Activated naive CD8-positive, alpha-beta T cell treated with anti-CD3 and anti-CD28 coated beads, Interleukin-2, amount 50 U/mL, for 24 hours (primary cell): ENCODE results near the gene MSLN.
"Not testable (repeated sequence)": the region's sequence is repeated elsewhere in the genome, so short reads cannot be mapped to it uniquely, and the experiment has no call there.

Experiments used
- ATAC-seq: fragments of 150-1000 bp; cut with Tn5 transposase; one replicate; pipeline ENCODE4 v1.10.0; 2021
- DNase-seq: peaks from one replicate; pipeline ENCODE4 v3.0.0; 2021
- H3K27ac Mint-ChIP-seq: one replicate; pipeline ENCODE4 v1.8.0; 2021; ENCODE audit warnings: mild to moderate bottlenecking, mixed read lengths
- H3K27me3 Mint-ChIP-seq: one replicate; pipeline ENCODE4 v1.8.0; 2021; ENCODE audit warnings: mixed read lengths
- H3K36me3 Mint-ChIP-seq: one replicate; pipeline ENCODE4 v1.8.0; 2021; ENCODE audit warnings: low read depth, mixed read lengths
- H3K4me1 Mint-ChIP-seq: one replicate; pipeline ENCODE4 v1.8.0; 2021; ENCODE audit warnings: mixed read lengths
- H3K4me3 Mint-ChIP-seq: one replicate; pipeline ENCODE4 v1.8.0; 2021; ENCODE audit warnings: mild to moderate bottlenecking, moderate library complexity, mixed read lengths
- H3K9me3 Mint-ChIP-seq: one replicate; pipeline ENCODE4 v1.8.0; 2021; ENCODE audit warnings: mixed read lengths

MSLN gene

GRCh38 chr16:739560-740458, 20.7 kb upstream of the MSLN start:
- H3K4me1 Mint-ChIP-seq: peaks cover 28% of the 10 kb centered on the region
- no peaks in the 10 kb centered on the region for H3K9me3 Mint-ChIP-seq
- H3K27me3 Mint-ChIP-seq: no peaks in the 10 kb centered on the region
- no peak for DNase-seq
- no peak for ATAC-seq
- H3K4me3 Mint-ChIP-seq: peak overlapping the region; percentile 78
- H3K27ac Mint-ChIP-seq: peak overlapping the region; percentile 46
- peaks cover 8% of the 10 kb centered on the region for H3K36me3 Mint-ChIP-seq

- Mint-ChIP-seq H3K36me3 (peaks cover 4% of the 10 kb centered on the region), H3K27me3 (no peaks in the 10 kb centered on the region), H3K4me1 (peaks cover 24% of the 10 kb centered on the region), H3K4me3 (peak overlapping the region; percentile 78), H3K9me3 (no peaks in the 10 kb centered on the region), H3K27ac (peak overlapping the region; percentile 46)
- ATAC-seq (no peak), DNase-seq (no peak)
Observed at GRCh38 chr16:740459-740763, 20.1 kb upstream of the MSLN start.

- Mint-ChIP-seq H3K4me3 (peak within 1 kb of the TSS; percentile 79), H3K9me3 (no peaks in the 10 kb centered on the region), H3K27ac (peak within 1 kb of the TSS; percentile 56), H3K27me3 (no peaks in the 10 kb centered on the region), H3K4me1 (peaks cover 19% of the 10 kb centered on the region), H3K36me3 (peaks cover 4% of the 10 kb centered on the region)
- DNase-seq: peak; percentile 95
- peak; percentile 80 for ATAC-seq
Observed at GRCh38 chr16:740764-741505, 19.6 kb upstream of the MSLN start, which contains the start of gene CIAO3. Gene CIAO3, minus strand, starts transcription at chr16:740997. Its CDS starts 12 bp downstream, at chr16:740985.

GRCh38 chr16:741986-742629, 18.4 kb upstream of the MSLN start:
- DNase-seq (no peak), ATAC-seq (no peak)
- peak overlapping the region; percentile 79 for H3K4me3 Mint-ChIP-seq
- no peaks in the 10 kb centered on the region for H3K27me3 Mint-ChIP-seq
- H3K27ac Mint-ChIP-seq: no peak overlapping the region
- peaks cover 2% of the 10 kb centered on the region for H3K36me3 Mint-ChIP-seq
- H3K4me1 Mint-ChIP-seq: peaks cover 14% of the 10 kb centered on the region
- H3K9me3 Mint-ChIP-seq: no peaks in the 10 kb centered on the region

DNA sequence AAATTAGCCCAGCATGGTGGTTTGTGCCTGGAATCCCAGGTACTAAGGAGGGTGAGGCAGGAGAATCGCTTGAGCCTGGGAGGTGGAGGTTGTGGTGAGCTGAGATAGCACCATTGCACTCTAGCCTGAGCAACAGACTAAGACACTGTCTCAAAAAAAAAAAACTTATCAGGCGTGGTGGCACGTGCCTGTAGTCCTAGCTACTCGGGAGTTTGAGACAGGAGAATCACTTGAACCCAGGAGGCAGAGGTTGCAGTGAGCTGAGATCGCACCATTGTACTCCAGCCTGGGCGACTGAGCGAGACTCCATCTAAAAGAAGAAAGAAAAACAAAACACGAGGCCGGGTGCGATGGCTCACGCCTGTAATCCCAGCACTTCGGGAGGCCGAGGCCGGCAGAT, 17.6 kb upstream of the MSLN start:
- not testable (repeated sequence) for H3K27ac Mint-ChIP-seq, ATAC-seq, H3K36me3 Mint-ChIP-seq, H3K9me3 Mint-ChIP-seq, DNase-seq, H3K27me3 Mint-ChIP-seq, H3K4me3 Mint-ChIP-seq
- peaks cover 14% of the 10 kb centered on the region for H3K4me1 Mint-ChIP-seq

DNA sequence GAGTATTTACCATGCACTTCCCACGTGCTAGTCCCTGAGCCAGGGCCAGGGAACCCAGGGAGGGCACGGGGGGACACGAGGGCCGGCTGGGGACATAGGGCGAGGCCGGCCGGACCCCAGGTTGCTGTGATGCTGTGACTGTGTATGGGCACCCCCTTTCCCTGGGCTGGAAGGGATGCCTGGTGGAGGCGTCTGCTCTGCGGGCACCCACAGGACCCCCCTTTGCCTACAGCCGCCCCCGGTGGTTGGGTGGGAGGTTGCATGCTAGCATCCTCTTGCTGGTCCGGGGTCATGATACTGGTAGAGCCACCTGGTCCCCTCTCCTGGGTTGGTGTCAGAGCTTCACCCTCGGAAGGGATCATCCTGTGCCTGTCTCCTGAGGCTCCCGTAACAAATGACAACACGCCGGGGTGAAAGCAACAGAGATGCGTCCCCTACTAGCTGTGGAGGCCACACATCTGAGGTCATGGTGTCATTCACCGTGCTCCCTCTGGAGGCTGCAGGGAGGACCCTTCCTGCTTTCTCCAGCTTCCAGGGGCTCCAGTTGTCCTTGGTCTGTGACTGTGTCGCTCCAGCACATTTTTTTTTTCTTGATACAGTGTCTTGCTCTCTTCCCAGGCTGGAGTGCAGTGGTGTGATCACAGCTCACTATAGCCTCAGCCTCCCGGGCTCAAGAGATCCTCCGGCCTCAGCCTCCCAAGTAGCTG, 16.6 kb upstream of the MSLN start:
- no peaks in the 10 kb centered on the region for H3K9me3 Mint-ChIP-seq
- H3K27ac Mint-ChIP-seq: no peak overlapping the region

GRCh38 chr16:745739-746138, 14.8 kb upstream of the MSLN start:
- Mint-ChIP-seq H3K36me3 (no peaks in the 10 kb centered on the region), H3K4me3 (no peak overlapping the region), H3K27ac (no peak overlapping the region), H3K4me1 (peaks cover 2% of the 10 kb centered on the region), H3K27me3 (no peaks in the 10 kb centered on the region), H3K9me3 (no peaks in the 10 kb centered on the region)
- DNase-seq (no peak), ATAC-seq (peak; percentile 37)

More for the DNA sequence above, 16.6 kb upstream of the MSLN start:
- no peak overlapping the region for H3K4me3 Mint-ChIP-seq
- ATAC-seq (no peak), DNase-seq (no peak)
- no peaks in the 10 kb centered on the region for H3K36me3 Mint-ChIP-seq
- no peaks in the 10 kb centered on the region for H3K27me3 Mint-ChIP-seq
- peaks cover 11% of the 10 kb centered on the region for H3K4me1 Mint-ChIP-seq

- Mint-ChIP-seq H3K4me3 (no peak overlapping the region), H3K36me3 (no peaks in the 10 kb centered on the region), H3K27me3 (no peaks in the 10 kb centered on the region), H3K27ac (no peak overlapping the region), H3K9me3 (no peaks in the 10 kb centered on the region), H3K4me1 (no peaks in the 10 kb centered on the region)
- DNase-seq (no peak), ATAC-seq (no peak)
Observed at GRCh38 chr16:746637-747036, 13.9 kb upstream of the MSLN start.

DNA sequence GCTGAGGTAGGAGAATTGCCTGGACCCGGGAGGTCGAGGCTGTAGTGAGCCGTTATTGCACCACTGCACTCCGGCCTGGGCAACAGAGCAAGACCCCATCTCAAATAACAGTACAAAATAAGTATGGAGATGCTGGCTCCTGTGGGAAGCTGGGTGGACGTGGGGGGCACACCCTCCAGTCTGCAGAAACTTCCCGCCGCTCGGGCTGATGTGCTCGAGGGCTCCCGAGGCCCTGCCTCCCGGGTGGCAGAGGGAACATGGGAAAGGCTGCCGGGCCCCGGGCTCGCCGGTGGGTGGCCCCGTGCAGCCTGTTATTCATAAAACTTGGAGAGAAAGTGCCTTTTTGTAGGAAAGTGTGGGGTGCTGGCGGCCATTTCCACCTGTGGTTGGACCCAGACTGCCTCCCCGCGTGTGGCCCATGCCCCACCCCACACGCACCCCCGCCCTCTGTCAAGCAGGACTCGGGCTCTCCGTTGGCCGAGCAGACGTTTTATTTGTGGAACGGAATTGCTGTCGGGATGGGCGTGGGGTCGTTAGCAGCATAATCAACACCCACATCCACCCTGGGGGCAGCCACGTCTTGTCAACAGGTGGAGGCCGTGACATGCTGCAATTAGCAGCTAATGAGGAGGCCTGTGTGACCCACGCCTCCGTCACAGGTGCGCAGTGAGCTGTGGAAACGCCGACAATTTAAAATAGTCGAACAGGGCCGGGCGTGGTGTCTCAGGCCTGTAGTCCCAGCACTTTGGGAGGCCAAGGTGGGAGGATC, 12.4 kb upstream of the MSLN start:
- Mint-ChIP-seq H3K4me3 (no peak overlapping the region), H3K27ac (no peak overlapping the region), H3K36me3 (no peaks in the 10 kb centered on the region), H3K4me1 (no peaks in the 10 kb centered on the region), H3K27me3 (no peaks in the 10 kb centered on the region), H3K9me3 (no peaks in the 10 kb centered on the region)
- ATAC-seq: no peak
- no peak for DNase-seq

- ATAC-seq (no peak), DNase-seq (no peak)
- no peak overlapping the region for H3K4me3 Mint-ChIP-seq
- no peaks in the 10 kb centered on the region for H3K9me3 Mint-ChIP-seq
- no peaks in the 10 kb centered on the region for H3K27me3 Mint-ChIP-seq
- H3K4me1 Mint-ChIP-seq: no peaks in the 10 kb centered on the region
- H3K27ac Mint-ChIP-seq: no peak overlapping the region
- H3K36me3 Mint-ChIP-seq: no peaks in the 10 kb centered on the region
Observed at GRCh38 chr16:749010-749409, 11.5 kb upstream of the MSLN start.

- DNase-seq (no peak), ATAC-seq (no peak)
- Mint-ChIP-seq H3K36me3 (no peaks in the 10 kb centered on the region), H3K4me1 (no peaks in the 10 kb centered on the region), H3K27ac (no peak overlapping the region), H3K27me3 (no peaks in the 10 kb centered on the region), H3K4me3 (no peak overlapping the region), H3K9me3 (no peaks in the 10 kb centered on the region)
Observed at GRCh38 chr16:750485-750884, 10.0 kb upstream of the MSLN start.

GRCh38 chr16:751152-752006, 9.2 kb upstream of the MSLN start:
- DNase-seq (no peak), ATAC-seq (no peak)
- H3K36me3 Mint-ChIP-seq: no peaks in the 10 kb centered on the region
- H3K4me1 Mint-ChIP-seq: no peaks in the 10 kb centered on the region
- H3K27me3 Mint-ChIP-seq: no peaks in the 10 kb centered on the region
- H3K9me3 Mint-ChIP-seq: no peaks in the 10 kb centered on the region
- H3K27ac Mint-ChIP-seq: no peak overlapping the region
- H3K4me3 Mint-ChIP-seq: no peak overlapping the region

DNA sequence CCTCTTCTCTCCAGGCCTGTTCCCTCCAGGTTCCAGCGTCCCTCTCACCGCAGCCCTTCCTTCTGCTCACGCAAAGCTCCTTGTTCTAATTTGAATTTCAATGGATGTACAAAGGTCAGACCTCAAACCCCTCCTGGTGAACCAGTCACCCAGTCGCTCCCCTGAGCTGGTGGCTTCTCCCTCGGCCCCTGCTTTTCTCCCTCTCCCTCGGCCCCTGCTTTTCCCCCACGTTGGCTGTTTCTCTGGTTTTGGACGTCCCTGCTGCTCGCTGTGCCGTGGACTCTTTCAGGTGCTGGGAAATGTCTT, 8.6 kb upstream of the MSLN start:
- no peak for ATAC-seq
- H3K4me3 Mint-ChIP-seq: no peak overlapping the region

More for the DNA sequence above, 8.6 kb upstream of the MSLN start:
- H3K27me3 Mint-ChIP-seq: no peaks in the 10 kb centered on the region
- H3K4me1 Mint-ChIP-seq: no peaks in the 10 kb centered on the region
- no peaks in the 10 kb centered on the region for H3K9me3 Mint-ChIP-seq
- H3K36me3 Mint-ChIP-seq: no peaks in the 10 kb centered on the region
- no peak overlapping the region for H3K27ac Mint-ChIP-seq
- DNase-seq: no peak
